Astrocyte of the cerebellum (primary cell): ENCODE data around the gene PPM1L.

Source experiments
- DNase-seq: peaks from one replicate; pipeline ENCODE4 v3.0.0-alpha.2; 2011; ENCODE audit warnings: low read depth
- H3K4me3 ChIP-seq: 2 replicates; pipeline ENCODE4 v1.5.1; 2011; ENCODE audit warnings: mild to moderate bottlenecking, low read depth, low read length, moderate library complexity
- in situ Hi-C: cut with HindIII; loops from 2 replicates; pipeline ENCODE4 v1.10.0; 2017; ENCODE audit warnings: low sequenced_read_pairs
- TF ChIP-seq, protein P1 (sequence below): IDR thresholded peaks from 2 replicates; pipeline ENCODE4 v1.5.1; 2012; ENCODE audit warnings: low read length, low read depth, moderate library complexity, mild to moderate bottlenecking; ENCODE audit errors: missing control alignments

PPM1L gene

DNA sequence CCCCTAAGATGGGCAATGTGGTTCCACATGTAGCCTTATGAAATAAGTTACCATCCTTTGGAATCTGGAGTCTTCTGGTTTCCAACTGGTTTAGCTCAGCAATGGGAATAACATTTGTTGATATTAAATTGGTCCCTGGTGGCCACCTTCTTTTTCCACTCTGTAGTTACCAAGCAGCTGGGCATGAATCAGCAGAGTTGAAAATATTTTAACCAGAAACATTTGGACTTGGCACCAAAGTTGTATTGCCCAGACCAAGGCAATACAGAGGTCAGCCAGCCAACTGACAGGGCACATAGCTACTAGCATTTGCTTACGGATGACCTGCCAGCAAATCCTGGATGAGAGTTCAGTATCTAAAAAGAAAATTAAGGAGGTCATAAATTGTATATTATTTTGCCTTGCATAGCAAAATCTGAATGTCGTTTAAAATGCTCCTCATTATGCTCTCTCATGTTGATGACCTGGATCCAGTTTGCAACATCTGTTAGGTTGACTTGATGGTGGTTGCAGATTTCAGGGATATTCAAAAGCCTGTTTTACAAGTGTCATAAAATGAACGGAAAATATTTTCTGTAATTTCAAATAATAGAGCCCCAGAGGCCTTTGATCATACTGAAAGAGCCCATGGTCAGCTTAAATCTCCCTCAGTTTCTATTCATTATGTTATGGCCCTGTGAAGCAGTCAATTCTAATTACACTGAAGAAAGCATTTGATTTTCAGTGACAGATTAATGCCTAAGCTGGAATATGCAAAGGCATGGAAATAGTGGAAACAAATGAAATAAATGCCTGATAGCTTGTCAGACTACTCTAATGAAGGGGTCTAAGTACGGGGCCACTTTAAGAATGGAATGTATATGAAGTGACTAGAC lies 54.6 kb downstream of the PPM1L start:
- TF ChIP-seq, protein P1, sequence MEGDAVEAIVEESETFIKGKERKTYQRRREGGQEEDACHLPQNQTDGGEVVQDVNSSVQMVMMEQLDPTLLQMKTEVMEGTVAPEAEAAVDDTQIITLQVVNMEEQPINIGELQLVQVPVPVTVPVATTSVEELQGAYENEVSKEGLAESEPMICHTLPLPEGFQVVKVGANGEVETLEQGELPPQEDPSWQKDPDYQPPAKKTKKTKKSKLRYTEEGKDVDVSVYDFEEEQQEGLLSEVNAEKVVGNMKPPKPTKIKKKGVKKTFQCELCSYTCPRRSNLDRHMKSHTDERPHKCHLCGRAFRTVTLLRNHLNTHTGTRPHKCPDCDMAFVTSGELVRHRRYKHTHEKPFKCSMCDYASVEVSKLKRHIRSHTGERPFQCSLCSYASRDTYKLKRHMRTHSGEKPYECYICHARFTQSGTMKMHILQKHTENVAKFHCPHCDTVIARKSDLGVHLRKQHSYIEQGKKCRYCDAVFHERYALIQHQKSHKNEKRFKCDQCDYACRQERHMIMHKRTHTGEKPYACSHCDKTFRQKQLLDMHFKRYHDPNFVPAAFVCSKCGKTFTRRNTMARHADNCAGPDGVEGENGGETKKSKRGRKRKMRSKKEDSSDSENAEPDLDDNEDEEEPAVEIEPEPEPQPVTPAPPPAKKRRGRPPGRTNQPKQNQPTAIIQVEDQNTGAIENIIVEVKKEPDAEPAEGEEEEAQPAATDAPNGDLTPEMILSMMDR: no peak
- H3K4me3 ChIP-seq: no peak overlapping the region
- no peak for DNase-seq
- in situ Hi-C loops: no loop called here

DNA sequence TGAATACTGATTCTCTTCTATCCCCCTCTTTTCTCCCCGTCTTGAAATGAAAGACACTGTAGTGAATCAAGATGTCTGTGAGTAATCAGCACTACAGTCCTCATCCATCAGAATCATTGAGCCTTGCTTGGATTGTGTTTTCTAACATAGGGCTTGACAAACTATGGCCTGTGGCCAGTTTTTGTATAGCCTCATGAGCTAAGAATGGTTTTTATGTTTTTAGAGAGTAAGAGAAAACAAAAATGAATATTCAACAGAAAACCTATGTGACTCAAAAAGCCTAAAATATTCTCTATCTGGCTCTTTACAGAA lies 55.2 kb downstream of the PPM1L start:
- in situ Hi-C loops: no loop called here
- DNase-seq: no peak
- TF ChIP-seq, protein P1: no peak
- no peak overlapping the region for H3K4me3 ChIP-seq

DNA sequence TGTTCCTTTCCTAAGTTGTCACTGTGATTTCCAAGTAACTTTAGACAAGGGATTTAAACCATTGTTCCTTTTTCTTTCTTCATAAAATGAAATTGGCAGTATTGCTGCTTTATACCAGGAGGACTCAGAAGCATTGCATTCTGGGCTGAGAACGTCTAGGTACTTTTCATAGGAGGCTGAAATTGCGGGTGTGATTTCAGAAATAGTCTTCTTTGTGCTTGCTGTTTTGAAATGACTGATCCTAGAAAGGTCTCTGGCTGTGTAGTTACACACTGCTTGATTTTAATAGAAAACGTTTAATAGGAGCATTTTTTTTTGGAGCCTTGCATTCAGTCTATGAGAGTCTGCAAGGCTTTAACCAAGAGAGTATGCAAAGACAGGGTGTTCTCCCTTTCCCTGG lies 56.3 kb downstream of the PPM1L start:
- H3K4me3 ChIP-seq: no peak overlapping the region
- TF ChIP-seq, protein P1: no peak
- in situ Hi-C loops: no loop called here
- DNase-seq: no peak

DNA sequence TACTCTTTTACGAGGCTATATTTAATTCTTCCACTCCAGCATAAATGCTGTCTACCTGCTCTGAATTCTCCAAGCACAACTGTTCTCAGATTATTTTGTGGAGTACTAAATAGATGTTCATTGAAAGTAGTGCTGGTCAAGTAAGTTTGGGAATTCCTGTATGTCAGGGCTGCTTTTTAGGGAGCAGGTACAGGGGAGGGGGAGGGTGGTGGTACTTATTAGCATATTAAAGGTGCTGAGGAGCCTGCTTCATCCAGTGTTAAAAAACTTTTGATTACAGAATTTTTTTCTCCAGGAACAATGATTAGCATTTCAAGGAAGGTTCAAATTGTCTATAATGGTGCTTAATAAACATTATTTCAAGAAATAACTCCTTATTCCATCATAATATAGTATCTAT lies 59.2 kb downstream of the PPM1L start:
- H3K4me3 ChIP-seq: no peak overlapping the region
- in situ Hi-C loops: no loop called here
- DNase-seq: no peak
- TF ChIP-seq, protein P1: no peak

DNA sequence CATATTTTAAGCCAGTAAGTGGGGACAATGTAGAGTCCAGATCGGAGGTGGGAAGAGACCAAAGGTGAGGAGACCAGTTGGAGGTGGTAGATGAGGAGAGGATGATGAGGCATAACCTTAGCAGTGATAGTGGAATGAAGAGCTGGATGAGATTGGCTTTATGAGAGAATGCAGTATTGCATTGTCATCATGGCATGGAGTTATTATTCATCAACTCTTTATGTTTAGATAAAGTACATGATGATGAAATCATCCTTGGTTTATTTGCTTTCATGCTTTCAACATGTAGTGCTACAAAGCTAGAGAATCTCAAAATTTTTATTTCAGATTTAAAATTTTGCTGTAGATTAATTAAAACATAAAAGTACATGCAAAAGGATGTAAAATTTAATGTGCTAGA lies 64.0 kb downstream of the PPM1L start:
- no peak overlapping the region for H3K4me3 ChIP-seq
- TF ChIP-seq, protein P1: no peak
- in situ Hi-C loops: no loop called here
- no peak for DNase-seq

DNA sequence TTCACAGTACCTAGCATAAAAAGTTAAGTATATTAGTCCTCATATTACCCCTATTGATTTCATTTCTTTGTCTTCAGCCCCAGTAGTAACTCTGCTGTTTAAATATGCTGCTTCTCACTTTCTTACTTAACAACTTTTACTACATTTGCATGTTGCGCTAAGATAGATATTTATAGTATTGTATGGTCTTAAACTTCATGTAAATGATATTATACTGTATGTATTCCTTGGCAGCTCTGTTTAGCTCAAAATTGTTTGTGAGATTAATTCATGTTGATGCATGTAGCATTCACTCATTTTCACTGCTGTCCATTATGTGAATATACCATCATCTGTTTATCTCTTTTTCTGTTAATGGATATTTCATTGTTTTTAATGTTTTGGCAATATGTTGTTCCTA lies 64.4 kb downstream of the PPM1L start:
- no peak overlapping the region for H3K4me3 ChIP-seq
- in situ Hi-C loops: no loop called here
- DNase-seq: no peak
- TF ChIP-seq, protein P1: no peak
